OCI-LY3 (cell line): Measurements from ENCODE around the gene SH2D3A.

Source experiments
- H2AFZ ChIP-seq: fragments of 200-600, 300-600 bp; shearing (Covaris generic); 2 replicates; pipeline ENCODE4 v1.6.0; 2014; ENCODE audit warnings: antibody characterized with exemption, low read depth, low read length
- H3K27ac ChIP-seq: fragments of 200-600, 300-600 bp; sonication (generic); 2 replicates; pipeline ENCODE4 v1.5.1; 2014; ENCODE audit warnings: mild to moderate bottlenecking, low read length, moderate library complexity, mixed read lengths
- H3K27me3 ChIP-seq: fragments of 200-600, 300-600 bp; sonication (generic); 2 replicates; pipeline ENCODE4 v1.6.1; 2014; ENCODE audit warnings: low read depth, low read length, mixed read lengths
- H3K36me3 ChIP-seq: fragments of 200-600, 300-600 bp; sonication (generic); replicated peaks from 2 replicates; pipeline ENCODE3; 2014; ENCODE audit warnings: low read depth, low read length, mixed read lengths
- H3K4me1 ChIP-seq: fragments of 300-600, 200-600 bp; sonication (generic); 2 replicates; pipeline ENCODE4 v1.6.1; 2014; ENCODE audit warnings: low read length, mixed read lengths
- H3K4me2 ChIP-seq: fragments of 200-600, 300-600 bp; sonication (generic); 2 replicates; pipeline ENCODE4 v1.6.1; 2014; ENCODE audit warnings: low read length, mixed read lengths
- H3K4me3 ChIP-seq: fragments of 300-600, 200-600 bp; sonication (generic); 2 replicates; pipeline ENCODE4 v1.5.1; 2014; ENCODE audit warnings: antibody characterized with exemption, mild to moderate bottlenecking, low read length, moderate library complexity
- H3K79me2 ChIP-seq: fragments of 300-600, 200-600 bp; shearing (Covaris generic); 2 replicates; pipeline ENCODE4 v1.6.1; 2014; ENCODE audit warnings: mild to moderate bottlenecking, low read length, mixed read lengths
- H3K9ac ChIP-seq: fragments of 300-600, 200-600 bp; shearing (Covaris generic); 2 replicates; pipeline ENCODE4 v1.6.0; 2014; ENCODE audit warnings: mild to moderate bottlenecking, low read length, moderate library complexity
- H3K9me3 ChIP-seq: fragments of 200-600, 300-600 bp; shearing (Covaris generic); 2 replicates; pipeline ENCODE4 v1.6.1; 2014; ENCODE audit warnings: low read length, mixed read lengths; ENCODE audit not compliant: insufficient read depth
- H4K20me1 ChIP-seq: fragments of 200-600, 300-600 bp; sonication (generic); 2 replicates; pipeline ENCODE4 v1.6.1; 2016; ENCODE audit warnings: low read length, mixed read lengths; ENCODE audit not compliant: insufficient read depth
- EZH2phosphoT487 ChIP-seq: fragments of 200-600 bp; shearing (Covaris generic); IDR thresholded peaks from 2 replicates; pipeline ENCODE4 v1.6.1; 2018; ENCODE audit warnings: antibody characterized with exemption, mixed run types, low read depth
- TF ChIP-seq, protein P1 (sequence below): fragments of 200-600, 300-600 bp; sonication (generic); IDR thresholded peaks from 2 replicates; pipeline ENCODE4 v1.5.1; 2014; ENCODE audit warnings: antibody characterized with exemption, low read length, low read depth

The SH2D3A gene

DNA sequence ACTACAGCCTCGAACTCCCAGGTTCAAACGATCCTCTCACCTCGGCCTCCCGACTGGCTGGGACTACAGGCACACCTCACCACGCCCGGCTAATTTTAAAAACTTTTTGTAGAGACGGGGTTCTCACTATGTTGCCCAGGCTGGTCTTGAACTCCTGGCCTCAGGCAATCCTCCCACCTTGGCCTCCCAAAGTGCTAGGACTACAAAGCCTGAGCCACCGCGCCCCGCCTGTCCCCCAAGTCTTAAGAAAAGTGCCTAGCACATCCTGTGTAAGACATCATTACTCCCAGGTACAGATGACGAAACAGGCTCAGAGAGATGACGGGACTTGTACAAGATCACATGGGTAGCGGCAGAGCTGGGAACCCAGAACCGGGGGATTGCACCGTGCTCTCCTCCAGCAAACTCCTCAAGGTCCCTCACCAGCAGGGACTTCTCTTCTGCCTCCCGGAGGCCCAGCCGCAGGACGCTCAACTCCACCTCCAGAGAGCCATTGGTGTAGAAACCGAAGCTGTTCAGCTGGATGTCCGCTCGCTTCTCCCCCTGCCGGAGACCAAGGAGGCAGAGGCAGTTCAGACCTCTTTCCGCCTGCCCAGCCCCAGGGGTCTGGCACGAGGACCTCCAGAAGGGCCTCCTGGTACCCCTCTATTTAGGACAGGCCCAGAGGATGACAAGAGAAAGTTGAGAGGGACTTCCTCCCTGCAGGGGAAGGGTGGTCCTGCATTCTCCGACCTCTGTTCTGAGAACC lies 30.9 kb downstream of the SH2D3A start:
- Histone ChIP-seq H2AFZ (peak overlapping the region; percentile 46), H3K36me3 (peaks cover 10% of the 10 kb centered on the region), H3K4me2 (peak overlapping the region; percentile 79), H3K27me3 (no peaks in the 10 kb centered on the region), H3K4me3 (peak overlapping the region; percentile 85), H3K4me1 (peaks cover 25% of the 10 kb centered on the region), H3K79me2 (peaks cover 34% of the 10 kb centered on the region), H3K27ac (peak overlapping the region; percentile 80), H3K9me3 (no peaks in the 10 kb centered on the region), H4K20me1 (peaks cover 2% of the 10 kb centered on the region), H3K9ac (peak overlapping the region; percentile 92)
- no peak for TF ChIP-seq EZH2phosphoT487
- TF ChIP-seq, protein P1, sequence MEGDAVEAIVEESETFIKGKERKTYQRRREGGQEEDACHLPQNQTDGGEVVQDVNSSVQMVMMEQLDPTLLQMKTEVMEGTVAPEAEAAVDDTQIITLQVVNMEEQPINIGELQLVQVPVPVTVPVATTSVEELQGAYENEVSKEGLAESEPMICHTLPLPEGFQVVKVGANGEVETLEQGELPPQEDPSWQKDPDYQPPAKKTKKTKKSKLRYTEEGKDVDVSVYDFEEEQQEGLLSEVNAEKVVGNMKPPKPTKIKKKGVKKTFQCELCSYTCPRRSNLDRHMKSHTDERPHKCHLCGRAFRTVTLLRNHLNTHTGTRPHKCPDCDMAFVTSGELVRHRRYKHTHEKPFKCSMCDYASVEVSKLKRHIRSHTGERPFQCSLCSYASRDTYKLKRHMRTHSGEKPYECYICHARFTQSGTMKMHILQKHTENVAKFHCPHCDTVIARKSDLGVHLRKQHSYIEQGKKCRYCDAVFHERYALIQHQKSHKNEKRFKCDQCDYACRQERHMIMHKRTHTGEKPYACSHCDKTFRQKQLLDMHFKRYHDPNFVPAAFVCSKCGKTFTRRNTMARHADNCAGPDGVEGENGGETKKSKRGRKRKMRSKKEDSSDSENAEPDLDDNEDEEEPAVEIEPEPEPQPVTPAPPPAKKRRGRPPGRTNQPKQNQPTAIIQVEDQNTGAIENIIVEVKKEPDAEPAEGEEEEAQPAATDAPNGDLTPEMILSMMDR: peak; percentile 80

DNA sequence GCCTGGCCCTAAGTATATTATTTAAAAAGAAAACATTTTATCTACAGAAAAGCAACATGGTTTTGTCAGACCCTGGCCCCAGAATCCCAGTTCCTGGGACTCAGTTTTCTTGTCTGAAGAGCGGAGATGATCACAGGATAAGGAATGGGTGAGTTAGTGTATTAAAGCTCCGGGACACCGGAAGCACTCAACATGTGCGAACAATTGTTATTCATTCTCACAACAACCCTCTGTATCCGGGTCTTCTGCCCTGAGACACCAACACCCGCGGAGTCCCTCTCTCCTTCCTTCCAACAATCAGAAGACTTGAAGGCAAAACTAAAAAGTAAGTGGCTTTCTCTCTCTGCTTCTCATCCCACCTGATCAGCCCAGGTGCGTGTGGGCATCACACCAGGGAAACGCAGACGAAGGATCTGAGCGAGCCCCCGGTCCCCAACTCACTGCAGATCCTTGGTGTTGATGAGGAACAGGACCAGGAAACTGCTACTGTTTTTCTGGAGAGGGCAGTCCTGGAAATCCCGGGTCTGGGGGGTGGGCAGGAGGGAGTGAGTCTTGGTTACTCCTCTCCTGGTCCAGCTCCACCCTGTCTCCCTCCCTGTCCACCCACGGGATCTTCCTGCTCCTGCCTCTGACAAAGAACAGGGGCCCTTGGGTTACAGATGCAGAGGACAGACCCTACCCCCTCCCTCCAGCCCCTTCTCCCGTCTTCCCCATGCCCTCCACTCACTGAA lies 31.9 kb downstream of the SH2D3A start:
- no peak for TF ChIP-seq EZH2phosphoT487
- TF ChIP-seq, protein P1: no peak
- Histone ChIP-seq H3K79me2 (peaks cover 24% of the 10 kb centered on the region), H3K36me3 (peaks cover 2% of the 10 kb centered on the region), H3K27me3 (no peaks in the 10 kb centered on the region), H3K4me1 (peaks cover 20% of the 10 kb centered on the region), H2AFZ (no peak overlapping the region), H3K4me3 (peak overlapping the region; percentile 85), H3K4me2 (peak overlapping the region; percentile 79), H3K9me3 (no peaks in the 10 kb centered on the region), H3K9ac (peak overlapping the region; percentile 92), H4K20me1 (no peaks in the 10 kb centered on the region), H3K27ac (peak overlapping the region; percentile 80)

DNA sequence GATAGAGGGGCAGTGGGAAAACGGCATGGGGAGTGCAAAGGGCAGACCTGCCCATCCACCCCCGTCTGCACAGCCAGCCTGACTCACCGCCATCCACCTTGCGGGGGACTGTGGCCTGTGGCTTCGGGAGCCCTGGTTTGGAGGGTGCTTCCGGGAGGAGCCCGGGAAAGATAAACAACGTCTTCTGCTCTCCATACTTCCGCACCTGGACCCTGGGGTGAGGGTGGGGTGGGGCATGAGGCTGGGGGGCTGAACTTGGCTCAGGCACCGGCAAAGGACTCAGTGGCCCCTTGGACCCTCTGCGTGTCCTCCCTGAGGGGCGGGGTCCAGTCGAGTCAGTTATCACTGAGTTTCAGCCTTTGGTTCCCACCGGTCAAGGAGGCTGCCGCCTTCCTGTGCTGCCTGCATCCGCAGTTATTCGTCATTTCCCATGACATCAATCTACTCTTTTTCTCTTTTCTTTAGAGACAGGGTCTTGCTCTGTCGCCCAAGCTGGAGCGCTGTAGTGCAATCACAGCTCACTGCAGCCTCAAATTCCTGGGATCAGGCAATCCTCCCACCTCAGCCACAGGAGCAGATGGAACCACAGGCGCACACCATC lies 33.0 kb downstream of the SH2D3A start:
- Histone ChIP-seq H3K4me3 (no peak overlapping the region), H3K79me2 (peaks cover 16% of the 10 kb centered on the region), H3K4me1 (peaks cover 20% of the 10 kb centered on the region), H3K9ac (no peak overlapping the region), H3K9me3 (no peaks in the 10 kb centered on the region), H3K36me3 (peaks cover 5% of the 10 kb centered on the region), H3K27me3 (no peaks in the 10 kb centered on the region), H3K27ac (no peak overlapping the region), H4K20me1 (no peaks in the 10 kb centered on the region), H2AFZ (no peak overlapping the region), H3K4me2 (no peak overlapping the region)
- TF ChIP-seq, protein P1: no peak
- no peak for TF ChIP-seq EZH2phosphoT487
